Brain microvascular endothelial cell (primary cell): Measurements from ENCODE around the gene AP1B1.

Source experiments
- DNase-seq: peaks from one replicate; pipeline ENCODE4 v3.0.0-alpha.2; 2020
- H3K27ac ChIP-seq: fragments of 250-450 bp; sonication (Bioruptor Pico); 2 replicates; pipeline ENCODE4 v1.5.1; 2020; ENCODE audit warnings: mild to moderate bottlenecking, moderate library complexity
- H3K27me3 ChIP-seq: fragments of 250-450 bp; sonication (Bioruptor Pico); replicated peaks from 2 replicates; pipeline ENCODE4 v1.5.1; 2020; ENCODE audit warnings: mild to moderate bottlenecking
- H3K36me3 ChIP-seq: fragments of 250-450 bp; sonication (Bioruptor Pico); replicated peaks from 2 replicates; pipeline ENCODE4 v1.5.1; 2020; ENCODE audit warnings: mild to moderate bottlenecking
- H3K4me3 ChIP-seq: 2 replicates; pipeline ENCODE4 v1.5.1; 2011; ENCODE audit warnings: low read depth, mild to moderate bottlenecking, control low read depth, low read length, moderate library complexity
- in situ Hi-C: cut with HindIII; loops from 2 replicates; pipeline ENCODE4 v1.10.0; 2017; ENCODE audit warnings: low sequenced_read_pairs, low pct_ligation_motif_present
- TF ChIP-seq, protein P1 (sequence below): IDR thresholded peaks from 2 replicates; pipeline ENCODE4 v1.5.1; 2011; ENCODE audit warnings: low read depth, mild to moderate bottlenecking, moderate library complexity, low read length, control low read depth, inconsistent platforms; ENCODE audit errors: missing control alignments

Gene AP1B1

DNA sequence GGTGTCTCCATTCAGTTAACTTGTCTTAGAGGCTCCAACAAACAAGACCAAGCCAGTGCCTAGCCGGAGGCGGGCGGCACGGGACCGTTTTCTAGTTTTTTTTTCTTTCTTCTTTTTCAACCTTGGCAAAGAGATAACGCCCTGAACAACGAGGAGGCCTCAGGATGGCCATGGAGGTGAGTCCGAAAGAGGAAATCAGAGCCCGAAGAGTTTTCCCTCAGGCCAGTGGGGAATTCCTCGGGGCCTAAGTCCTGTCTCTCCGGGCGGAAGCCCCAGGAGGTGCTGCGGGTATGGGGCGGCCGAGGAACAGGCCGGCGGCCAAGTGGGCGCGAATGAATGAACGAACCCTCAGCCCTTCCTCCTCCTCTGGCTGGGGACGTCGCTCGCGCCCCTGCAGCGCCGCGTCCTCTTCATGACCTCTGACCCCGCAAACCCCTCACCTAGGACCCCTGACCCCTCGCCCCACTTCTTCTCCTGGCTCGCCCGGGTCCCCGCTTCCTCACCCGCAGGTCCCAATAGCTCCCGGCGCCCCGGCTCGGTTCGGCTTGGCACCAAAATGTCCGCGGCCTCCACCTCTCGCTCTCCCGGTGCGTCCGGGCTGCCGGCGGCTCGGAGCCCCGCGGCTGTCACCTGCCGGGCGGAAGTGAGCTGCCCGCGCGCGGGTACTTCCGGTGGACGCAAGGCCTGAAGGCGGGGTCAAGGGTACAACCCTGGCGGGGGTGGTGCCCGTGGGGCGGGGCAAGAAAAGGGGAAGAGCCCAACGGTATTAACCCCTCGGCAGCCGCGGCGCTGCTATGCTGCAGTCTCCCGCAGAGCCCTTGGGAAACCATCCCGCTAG, at the start of gene AP1B1:
AP1B1 (minus strand) TSS at position 650 of the 838 bp plus-strand sequence. CDS start 21,327 bp downstream, outside the sequence.
- Histone ChIP-seq H3K27ac (peak within 1 kb of the TSS; percentile 3), H3K36me3 (no peaks in the 10 kb centered on the region), H3K4me3 (peak within 1 kb of the TSS; percentile 85), H3K27me3 (no peaks in the 10 kb centered on the region)
- TF ChIP-seq, protein P1, sequence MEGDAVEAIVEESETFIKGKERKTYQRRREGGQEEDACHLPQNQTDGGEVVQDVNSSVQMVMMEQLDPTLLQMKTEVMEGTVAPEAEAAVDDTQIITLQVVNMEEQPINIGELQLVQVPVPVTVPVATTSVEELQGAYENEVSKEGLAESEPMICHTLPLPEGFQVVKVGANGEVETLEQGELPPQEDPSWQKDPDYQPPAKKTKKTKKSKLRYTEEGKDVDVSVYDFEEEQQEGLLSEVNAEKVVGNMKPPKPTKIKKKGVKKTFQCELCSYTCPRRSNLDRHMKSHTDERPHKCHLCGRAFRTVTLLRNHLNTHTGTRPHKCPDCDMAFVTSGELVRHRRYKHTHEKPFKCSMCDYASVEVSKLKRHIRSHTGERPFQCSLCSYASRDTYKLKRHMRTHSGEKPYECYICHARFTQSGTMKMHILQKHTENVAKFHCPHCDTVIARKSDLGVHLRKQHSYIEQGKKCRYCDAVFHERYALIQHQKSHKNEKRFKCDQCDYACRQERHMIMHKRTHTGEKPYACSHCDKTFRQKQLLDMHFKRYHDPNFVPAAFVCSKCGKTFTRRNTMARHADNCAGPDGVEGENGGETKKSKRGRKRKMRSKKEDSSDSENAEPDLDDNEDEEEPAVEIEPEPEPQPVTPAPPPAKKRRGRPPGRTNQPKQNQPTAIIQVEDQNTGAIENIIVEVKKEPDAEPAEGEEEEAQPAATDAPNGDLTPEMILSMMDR: no peak
- in situ Hi-C loops: no loop called here
- DNase-seq: peak; percentile 76

GRCh38 chr22:29435236-29436136, 47.1 kb upstream of the AP1B1 start:
- in situ Hi-C loops: no loop called here
- Histone ChIP-seq H3K36me3 (no peaks in the 10 kb centered on the region), H3K27me3 (peaks cover 12% of the 10 kb centered on the region), H3K4me3 (no peak overlapping the region), H3K27ac (no peak overlapping the region)
- TF ChIP-seq, protein P1: no peak
- no peak for DNase-seq

GRCh38 chr22:29434288-29434687, 45.9 kb upstream of the AP1B1 start:
- peaks cover 16% of the 10 kb centered on the region for H3K27me3 ChIP-seq
- in situ Hi-C loops: no loop called here
- TF ChIP-seq, protein P1: no peak

GRCh38 chr22:29433856-29434255, 45.5 kb upstream of the AP1B1 start:
- in situ Hi-C loops: no loop called here
- no peak for DNase-seq
- peaks cover 19% of the 10 kb centered on the region for H3K27me3 ChIP-seq
- no peaks in the 10 kb centered on the region for H3K36me3 ChIP-seq
- no peak overlapping the region for H3K4me3 ChIP-seq
- H3K27ac ChIP-seq: no peak overlapping the region
- TF ChIP-seq, protein P1: no peak

More at GRCh38 chr22:29434288-29434687, 45.9 kb upstream of the AP1B1 start:
- no peaks in the 10 kb centered on the region for H3K36me3 ChIP-seq
- H3K4me3 ChIP-seq: no peak overlapping the region
- DNase-seq: no peak
- H3K27ac ChIP-seq: no peak overlapping the region

- Histone ChIP-seq H3K4me3 (no peak overlapping the region), H3K27ac (no peak overlapping the region), H3K27me3 (peaks cover 20% of the 10 kb centered on the region), H3K36me3 (no peaks in the 10 kb centered on the region)
- TF ChIP-seq, protein P1: no peak
- DNase-seq: no peak
- in situ Hi-C loops: no loop called here
Measured at GRCh38 chr22:29431986-29432385, 43.6 kb upstream of the AP1B1 start.
